ENCODE data around the gene ALX3. TPM values are rescaled to one million over a fixed set of nuclear protein-coding genes. Genes with fewer than 3 reads are reported as not detected.

Gene ALX3
- total RNA-seq, 1 donor from 2014 or later: not detected

- no peak overlapping the region for H3K4me3 ChIP-seq (ENCODE audit: low read depth, low read length)
- no peak for TF ChIP-seq CTCF (conservative IDR thresholded peaks at IDR 0.05; ENCODE audit: low read depth, low read length)
- DNase-seq (ENCODE audit: low read depth): no peak
Observed at GRCh38 chr1:110065841-110066240, 4.6 kb downstream of the ALX3 start.

- H3K4me3 ChIP-seq (ENCODE audit: low read depth, low read length): no peak overlapping the region
- TF ChIP-seq CTCF (conservative IDR thresholded peaks at IDR 0.05; ENCODE audit: low read depth, low read length): no peak
- DNase-seq (ENCODE audit: low read depth): no peak
Observed at GRCh38 chr1:110064576-110065337, 5.7 kb downstream of the ALX3 start.

GRCh38 chr1:110063781-110064180, 6.7 kb downstream of the ALX3 start:
- no peak for DNase-seq (ENCODE audit: low read depth)
- TF ChIP-seq CTCF (conservative IDR thresholded peaks at IDR 0.05; ENCODE audit: low read depth, low read length): no peak
- no peak overlapping the region for H3K4me3 ChIP-seq (ENCODE audit: low read depth, low read length)

- no peak overlapping the region for H3K4me3 ChIP-seq (ENCODE audit: low read depth, low read length)
- no peak for DNase-seq (ENCODE audit: low read depth)
- TF ChIP-seq CTCF (conservative IDR thresholded peaks at IDR 0.05; ENCODE audit: low read depth, low read length): no peak
Observed at GRCh38 chr1:110062612-110063011, 7.9 kb downstream of the ALX3 start.

GRCh38 chr1:110061341-110061740, 9.1 kb downstream of the ALX3 start:
- H3K4me3 ChIP-seq (ENCODE audit: low read depth, low read length): no peak overlapping the region
- no peak for DNase-seq (ENCODE audit: low read depth)
- TF ChIP-seq CTCF (conservative IDR thresholded peaks at IDR 0.05; ENCODE audit: low read depth, low read length): no peak

GRCh38 chr1:110060662-110061060, 9.8 kb downstream of the ALX3 start:
- H3K4me3 ChIP-seq (ENCODE audit: low read depth, low read length): no peak overlapping the region
- no peak for TF ChIP-seq CTCF (conservative IDR thresholded peaks at IDR 0.05; ENCODE audit: low read depth, low read length)
- DNase-seq (ENCODE audit: low read depth): no peak
